Heart left ventricle (tissue), 16 donors: Measurements from ENCODE around the gene KCNMB3. TPM values are rescaled to one million over a fixed set of nuclear protein-coding genes. Genes with fewer than 3 reads are reported as not detected.

Source experiments
- ATAC-seq, 4 donors: fragments of 200-7000 bp; cut with Tn5 transposase; one replicate each; pipeline ENCODE4 v1.9.1; 2020 to 2022; ENCODE audit warnings: moderate library complexity in 4 of 4, mild to moderate bottlenecking in 3 of 4, moderate number of reproducible peaks in 1 of 4
- DNase-seq, 5 donors: peaks; one replicate each; pipeline ENCODE4 v3.0.0-alpha.2; 2020
- H3K27ac ChIP-seq, 12 donors: fragments of 200-600 bp; sonication (generic) in 4 of 12; one replicate each; pipeline versions ENCODE4 v1.5.0 to v1.8.0; 2016 to 2022; ENCODE audit warnings: mild to moderate bottlenecking in 2 of 12
- H3K27me3 ChIP-seq, 9 donors: fragments of 200-600 bp; sonication (generic) in 2 of 9; one replicate each; pipeline versions ENCODE4 v1.5.1 to v1.8.0; 2016 to 2022; ENCODE audit warnings: mild to moderate bottlenecking in 3 of 9
- H3K36me3 ChIP-seq, 9 donors: fragments of 200-600 bp; sonication (generic) in 2 of 9; one replicate each; pipeline versions ENCODE4 v1.5.0 to v1.8.0; 2018 to 2022; ENCODE audit warnings: mild to moderate bottlenecking in 2 of 9
- H3K4me1 ChIP-seq, 12 donors: fragments of 200-600 bp; sonication (generic) in 4 of 12; one replicate each; pipeline versions ENCODE4 v1.5.0 to v1.8.0; 2016 to 2022; ENCODE audit warnings: mild to moderate bottlenecking in 3 of 12
- H3K4me3 ChIP-seq, 12 donors: fragments of 200-600 bp; sonication (generic) in 4 of 12; one replicate each; pipeline versions ENCODE4 v1.5.0 to v1.8.0; 2017 to 2022; ENCODE audit warnings: mild to moderate bottlenecking in 9 of 12, moderate library complexity in 4 of 12
- H3K9me3 ChIP-seq, 12 donors: fragments of 200-600 bp; sonication (generic) in 4 of 12; one replicate each; pipeline versions ENCODE4 v1.5.0 to v1.8.0; 2016 to 2022; ENCODE audit warnings: mild to moderate bottlenecking in 1 of 12
- POLR2A ChIP-seq, 2 donors: fragments of 450-650 bp; IDR thresholded peaks; one replicate each; pipeline ENCODE4 v1.6.1; 2017; ENCODE audit warnings: antibody characterized with exemption in 2 of 2, mild to moderate bottlenecking in 2 of 2, moderate library complexity in 2 of 2
- WGBS, 4 donors: extraction: QIAGEN DNeasy Blood & Tissue Kit in 2 of 4; methylation state at CpG; one replicate each; pipeline versions ENCODE4 v1.1.5 to v1.1.7; 2013 to 2018; 5-methylcytosine and 5-hydroxymethylcytosine counted together
- intact Hi-C, 10 donors: fragments of 100-400 bp; cut with DNase I; formaldehyde crosslinking; loops; one replicate each; pipeline versions ENCODE4 v1.11.1 to v1.14.2; 2022
- polyA plus RNA-seq, 2 donors: library from polyadenylated mRNA; stranded (reverse); fragments of 200-250 nt; gene quantifications; one replicate each; pipeline ENCODE4 v1.2.3, GENCODE V29; 2013
- total RNA-seq, 9 donors: library from RNA; depleted of rRNA in 2 of 9; stranded (reverse); fragments of >200 nt in 2 of 9; fragmentation: NEBNext Ultra II Directional in 3 of 9; extraction: Animal tissue kit (Norgen Biotek cat#: 25700) in 3 of 9; gene quantifications; one replicate each; pipeline versions ENCODE4 v1.1.0 to v1.2.4, GENCODE V29; 2016 to 2023
- TF ChIP-seq, protein P1 (sequence below), 12 donors: fragments of 200-600 bp; sonication (generic) in 4 of 12; IDR thresholded peaks; one replicate each; pipeline versions ENCODE4 v1.5.0 to v1.8.0; 2018 to 2022; ENCODE audit warnings: antibody characterized with exemption in 12 of 12, mild to moderate bottlenecking in 5 of 12
- donor health status: ischemic (EF 13 %, LVEDD 7.1; RV severe dilation, severe dysfunction).
- donor health status: healthy with polysubstance abuse.
- donor health status: DM: no; HTN: yes; CAD: no.
- donor health status: DM: no; HTN: no; CAD: no.
- donor health status: ischemic (EF 25% LVEDD 6.9; RV normal size, moderate dysfunction).
- donor health status: ischemic (EF 25% LVEDD 5.7; RV mildly dilated, moderate dysfunction).
- donor health status: healthy.
- donor health status: DM: yes; HTN: yes; CAD: no.
- donor health status: ischemic (EF 35%, LVEDD 5.7; RV mildly dilated, moderate dysfunction).
- donor health status: nonischemic (EF 11% LVEDD 7.7; RV severe dilation, severe dysfunction).
- donor health status: DM: yes; HTN: yes; CAD: no.
- donor health status: PGD.
- donor health status: ischemic (EF 29% LVEDD 5.4; RV normal size, mild dysfunction).
- donor health status: nonischemic (EF 23%, LVEDD 6.1; RV moderate dilation, normal function).

Gene KCNMB3
- total and polyA plus RNA-seq, 11 donors: 0.40 to 1.6 (median 1.1) TPM

DNA sequence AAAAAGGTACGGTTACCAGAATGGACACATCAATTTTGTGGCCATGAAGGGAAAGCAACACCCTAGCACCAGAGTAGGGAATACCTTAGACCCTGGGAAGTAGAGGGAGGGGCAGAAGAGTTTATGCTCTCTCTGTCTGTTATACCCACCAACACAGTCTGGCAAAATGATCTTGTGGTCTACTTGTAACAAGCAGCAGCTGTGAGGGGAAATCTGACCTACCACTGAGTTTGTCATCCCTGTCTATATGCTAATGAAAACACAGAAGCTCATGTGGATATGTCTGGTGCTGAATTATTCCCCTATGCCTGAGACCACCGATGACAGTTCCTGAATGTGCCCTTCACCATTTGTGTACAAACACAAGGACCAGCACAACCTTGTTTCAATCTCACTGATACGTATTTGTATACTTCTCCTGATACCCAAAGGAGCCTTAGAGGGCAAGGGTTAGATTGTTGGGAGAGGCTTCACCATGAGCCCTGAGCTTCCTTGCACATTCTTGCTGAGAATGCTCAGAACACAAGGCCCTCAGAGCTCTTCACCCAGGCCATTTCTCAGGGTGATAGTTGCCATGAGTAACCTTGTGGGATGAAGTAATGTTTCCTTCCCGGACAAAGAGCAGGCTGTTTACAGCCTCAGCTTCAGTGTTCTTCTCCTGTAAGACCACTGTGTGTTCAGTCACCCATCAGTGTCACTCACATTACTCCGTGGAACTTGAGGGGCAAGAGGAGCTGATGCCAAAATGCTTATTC lies 47.2 kb upstream of the KCNMB3 start:
- intact Hi-C loops: no loop called here

DNA sequence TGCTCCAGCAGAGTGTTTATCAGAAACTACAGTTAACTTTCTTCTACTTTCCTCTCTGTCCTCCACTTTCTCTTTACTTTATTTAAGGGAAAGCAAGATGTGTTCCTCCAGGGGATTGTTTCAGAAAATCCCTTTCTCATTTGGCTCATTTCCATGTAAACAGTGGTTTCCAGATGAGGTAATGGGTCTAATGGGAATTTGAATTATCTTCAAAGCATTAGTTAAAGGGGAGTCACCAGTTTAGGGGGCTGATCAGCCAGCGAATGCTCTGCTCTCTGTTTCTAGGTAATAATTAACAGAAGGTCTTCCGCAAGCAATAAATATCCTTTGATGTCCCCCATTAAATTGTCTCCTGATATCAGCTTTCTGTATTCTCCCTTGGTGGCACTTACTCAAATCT lies 41.5 kb upstream of the KCNMB3 start:
- TF ChIP-seq, protein P1, sequence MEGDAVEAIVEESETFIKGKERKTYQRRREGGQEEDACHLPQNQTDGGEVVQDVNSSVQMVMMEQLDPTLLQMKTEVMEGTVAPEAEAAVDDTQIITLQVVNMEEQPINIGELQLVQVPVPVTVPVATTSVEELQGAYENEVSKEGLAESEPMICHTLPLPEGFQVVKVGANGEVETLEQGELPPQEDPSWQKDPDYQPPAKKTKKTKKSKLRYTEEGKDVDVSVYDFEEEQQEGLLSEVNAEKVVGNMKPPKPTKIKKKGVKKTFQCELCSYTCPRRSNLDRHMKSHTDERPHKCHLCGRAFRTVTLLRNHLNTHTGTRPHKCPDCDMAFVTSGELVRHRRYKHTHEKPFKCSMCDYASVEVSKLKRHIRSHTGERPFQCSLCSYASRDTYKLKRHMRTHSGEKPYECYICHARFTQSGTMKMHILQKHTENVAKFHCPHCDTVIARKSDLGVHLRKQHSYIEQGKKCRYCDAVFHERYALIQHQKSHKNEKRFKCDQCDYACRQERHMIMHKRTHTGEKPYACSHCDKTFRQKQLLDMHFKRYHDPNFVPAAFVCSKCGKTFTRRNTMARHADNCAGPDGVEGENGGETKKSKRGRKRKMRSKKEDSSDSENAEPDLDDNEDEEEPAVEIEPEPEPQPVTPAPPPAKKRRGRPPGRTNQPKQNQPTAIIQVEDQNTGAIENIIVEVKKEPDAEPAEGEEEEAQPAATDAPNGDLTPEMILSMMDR (IDR thresholded peaks at IDR 0.05): no peak
- no peak for TF ChIP-seq POLR2A (IDR thresholded peaks at IDR 0.05)
- ATAC-seq: no peak
- Histone ChIP-seq H3K4me1 (no peaks in the 10 kb centered on the region), H3K9me3 (no peaks in the 10 kb centered on the region), H3K27me3 (no peaks in the 10 kb centered on the region), H3K36me3 (no peaks in the 10 kb centered on the region), H3K27ac (no peak overlapping the region), H3K4me3 (no peak overlapping the region)
- WGBS, 4 donors: 73 to 88% (median 81%) methylated on average over 2 of the region's 2 CpGs
- no peak for DNase-seq
- intact Hi-C loops: no loop called here

More for the DNA sequence above, 47.2 kb upstream of the KCNMB3 start:
- 49 to 73% (median 62%) methylated on average over 5 of the region's 5 CpGs for WGBS, 4 donors
- no peak for DNase-seq
- Histone ChIP-seq H3K4me1 (no peaks in the 10 kb centered on the region), H3K36me3 (no peaks in the 10 kb centered on the region), H3K4me3 (no peak overlapping the region), H3K27me3 (no peaks in the 10 kb centered on the region), H3K9me3 (peaks cover 0 to 5% (median 0%) of the 10 kb centered on the region in 12 donors), H3K27ac (no peak overlapping the region)
- TF ChIP-seq, protein P1 (IDR thresholded peaks at IDR 0.05): no peak
- no peak for TF ChIP-seq POLR2A (IDR thresholded peaks at IDR 0.05)
- no peak for ATAC-seq

DNA sequence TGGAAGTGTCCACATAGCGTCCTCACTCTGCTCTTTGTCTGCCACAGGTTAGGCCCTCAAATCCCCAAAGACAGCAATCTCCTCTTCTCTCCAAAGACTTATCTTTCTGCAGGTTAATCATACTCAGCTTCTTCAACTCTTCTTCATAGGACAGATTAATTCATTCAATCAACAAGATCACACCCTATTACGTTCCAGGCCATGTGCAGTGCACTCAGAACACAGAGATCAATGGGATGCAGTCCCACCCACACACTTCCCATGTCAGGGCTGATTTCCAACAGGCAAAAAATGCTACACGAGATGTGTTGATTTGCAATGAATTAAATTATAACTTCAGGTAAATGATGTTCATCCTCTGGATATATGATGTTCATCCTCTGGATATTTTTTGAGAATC lies 38.4 kb upstream of the KCNMB3 start:
- TF ChIP-seq, protein P1 (IDR thresholded peaks at IDR 0.05): no peak
- no peak for TF ChIP-seq POLR2A (IDR thresholded peaks at IDR 0.05)
- WGBS, 4 donors: 62 to 70% (median 65%) methylated on average over 3 of the region's 3 CpGs
- no peaks in the 10 kb centered on the region for H3K4me1 ChIP-seq
- DNase-seq (no peak), ATAC-seq (no peak)
- no peak overlapping the region for H3K27ac ChIP-seq
- H3K27me3 ChIP-seq: no peaks in the 10 kb centered on the region
- intact Hi-C loops: no loop called here
- H3K4me3 ChIP-seq: no peak overlapping the region
- no peaks in the 10 kb centered on the region for H3K36me3 ChIP-seq
- H3K9me3 ChIP-seq: no peaks in the 10 kb centered on the region

DNA sequence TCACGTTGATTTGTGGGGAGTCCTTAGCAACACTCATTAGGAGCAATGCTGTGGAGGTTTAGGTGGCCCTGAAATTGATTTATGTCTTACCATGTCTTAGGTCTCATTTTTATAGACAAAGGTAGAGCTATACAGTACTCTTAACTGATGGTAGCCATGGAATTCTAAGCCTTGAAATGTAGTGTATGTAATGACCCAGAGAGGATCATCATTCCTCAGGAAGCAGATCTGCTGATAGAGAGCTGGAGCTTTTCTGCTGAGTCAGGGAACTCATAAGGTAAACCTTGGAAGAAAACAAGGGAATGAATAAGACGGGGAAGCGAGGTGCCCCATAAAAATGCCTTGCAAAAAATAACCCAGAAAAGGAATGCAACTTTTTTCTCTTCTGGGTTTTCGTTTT lies 37.9 kb upstream of the KCNMB3 start:
- Histone ChIP-seq H3K36me3 (no peaks in the 10 kb centered on the region), H3K27me3 (no peaks in the 10 kb centered on the region), H3K9me3 (no peaks in the 10 kb centered on the region), H3K4me3 (no peak overlapping the region), H3K27ac (no peak overlapping the region), H3K4me1 (no peaks in the 10 kb centered on the region)
- intact Hi-C loops: no loop called here
- DNase-seq: no peak
- ATAC-seq: no peak
- TF ChIP-seq POLR2A (IDR thresholded peaks at IDR 0.05): no peak
- TF ChIP-seq, protein P1 (IDR thresholded peaks at IDR 0.05): no peak
- 80 to 91% (median 81%) methylated on average over 4 of the region's 4 CpGs for WGBS, 4 donors
